Measurements from ENCODE around the gene TIPIN. TPM values are rescaled to one million over a fixed set of nuclear protein-coding genes. Genes with fewer than 3 reads are reported as not detected.

The TIPIN gene
- total RNA-seq, 1 experiment from 2014 or later = 12.9 TPM

GRCh38 chr15:66390678-66391077 is 34.2 kb upstream of the TIPIN start:
- peaks cover 10% of the 10 kb centered on the region; the same call in 1 of the 2 replicates for H3F3A ChIP-seq (ENCODE audit: insufficient read depth, low read depth)
- H3K4me1 ChIP-seq (replicated peaks; ENCODE audit: insufficient read depth) = peaks cover 19% of the 10 kb centered on the region
- H3K4me3 ChIP-seq = no peak overlapping the region
- no peaks in the 10 kb centered on the region for H3K9me2 ChIP-seq (ENCODE audit: insufficient read depth)
- TF ChIP-seq EZH2 (IDR thresholded peaks at IDR 0.05; ENCODE audit: low read depth) (no peak), CTCF (conservative IDR thresholded peaks at IDR 0.05) (no peak)
- no peaks in the 10 kb centered on the region for H3K27me3 ChIP-seq (ENCODE audit: insufficient read depth, low read depth)
- no peak overlapping the region for H2AFZ ChIP-seq
- ChIA-PET CTCF (interaction anchor here (0.6 kb wide), 1 partner anchor 139 kb away, joined by 3 read pairs; no protein-coding TSS in a partner anchor), POLR2A (ENCODE audit: unreplicated experiment) (interaction anchor here (0.7 kb wide), 1 partner anchor 23 kb away, joined by 12 read pairs; no protein-coding TSS in a partner anchor)
- H3K4me2 ChIP-seq = no peak overlapping the region
- intact Hi-C loops (cut with micrococcal nuclease; ENCODE audit: unreplicated experiment) = no loop called here
- H3K9me3 ChIP-seq (ENCODE audit: insufficient read depth, low read depth) = no peaks in the 10 kb centered on the region
- no TSS peak for BruUV-seq (replicated peaks)
- H4K20me1 ChIP-seq (ENCODE audit: insufficient read depth) = no peaks in the 10 kb centered on the region
- 0 out of 2 replicates have a peak overlapping the region, but pooled peaks have one; percentile 6 for H3K27ac ChIP-seq
- peaks cover 86% of the 10 kb centered on the region for H3K79me2 ChIP-seq (ENCODE audit: low read depth)
- DNase-seq = no peak
- peaks cover 3% of the 10 kb centered on the region; the same call in 1 of the 2 replicates for H3K36me3 ChIP-seq (ENCODE audit: low read depth)

- Histone ChIP-seq H2AFZ (no peak overlapping the region), H3K79me2 (ENCODE audit: low read depth) (peaks cover 78% of the 10 kb centered on the region), H3F3A (ENCODE audit: insufficient read depth, low read depth) (peaks cover 10% of the 10 kb centered on the region; the same call in 1 of the 2 replicates), H4K20me1 (ENCODE audit: insufficient read depth) (no peaks in the 10 kb centered on the region), H3K27ac (0 out of 2 replicates have a peak overlapping the region, but pooled peaks have one; percentile 6), H3K27me3 (ENCODE audit: insufficient read depth, low read depth) (no peaks in the 10 kb centered on the region), H3K4me2 (peak overlapping the region; percentile 23), H3K9me2 (ENCODE audit: insufficient read depth) (no peaks in the 10 kb centered on the region), H3K4me3 (no peak overlapping the region), H3K4me1 (replicated peaks; ENCODE audit: insufficient read depth) (peaks cover 19% of the 10 kb centered on the region), H3K9me3 (ENCODE audit: insufficient read depth, low read depth) (no peaks in the 10 kb centered on the region), H3K36me3 (ENCODE audit: low read depth) (peaks cover 3% of the 10 kb centered on the region; the same call in 1 of the 2 replicates)
- DNase-seq = peak in 1 of 2 experiments; percentile 41
- TF ChIP-seq CTCF (conservative IDR thresholded peaks at IDR 0.05) (no peak), EZH2 (IDR thresholded peaks at IDR 0.05; ENCODE audit: low read depth) (no peak)
- intact Hi-C loops (cut with micrococcal nuclease; ENCODE audit: unreplicated experiment) = no loop called here
- no TSS peak for BruUV-seq (replicated peaks)
- POLR2A ChIA-PET (ENCODE audit: unreplicated experiment) = interaction anchor here (0.7 kb wide), 1 partner anchor 24 kb away, joined by 12 read pairs; no protein-coding TSS in a partner anchor
- CTCF ChIA-PET = no interaction called here
Measured at GRCh38 chr15:66389859-66390381, 33.4 kb upstream of the TIPIN start.

GRCh38 chr15:66389098-66389858 is 32.8 kb upstream of the TIPIN start:
- intact Hi-C loops (cut with micrococcal nuclease; ENCODE audit: unreplicated experiment) = no loop called here
- Histone ChIP-seq H3K4me1 (replicated peaks; ENCODE audit: insufficient read depth) (peaks cover 19% of the 10 kb centered on the region), H3K36me3 (ENCODE audit: low read depth) (peaks cover 3% of the 10 kb centered on the region; the same call in 1 of the 2 replicates), H4K20me1 (ENCODE audit: insufficient read depth) (no peaks in the 10 kb centered on the region), H3F3A (ENCODE audit: insufficient read depth, low read depth) (peaks cover 10% of the 10 kb centered on the region; the same call in 1 of the 2 replicates), H3K27ac (no peak overlapping the region), H3K27me3 (ENCODE audit: insufficient read depth, low read depth) (no peaks in the 10 kb centered on the region), H3K4me3 (no peak overlapping the region), H2AFZ (no peak overlapping the region), H3K9me3 (ENCODE audit: insufficient read depth, low read depth) (no peaks in the 10 kb centered on the region), H3K9me2 (ENCODE audit: insufficient read depth) (no peaks in the 10 kb centered on the region), H3K4me2 (peak overlapping the region; percentile 85; the same call in 1 of the 2 replicates), H3K79me2 (ENCODE audit: low read depth) (peaks cover 72% of the 10 kb centered on the region)
- TF ChIP-seq CTCF (conservative IDR thresholded peaks at IDR 0.05) = no peak
- no peak for TF ChIP-seq EZH2 (IDR thresholded peaks at IDR 0.05; ENCODE audit: low read depth)
- DNase-seq = no peak
- POLR2A ChIA-PET (ENCODE audit: unreplicated experiment) = no interaction called here
- BruUV-seq (replicated peaks) = no TSS peak
- CTCF ChIA-PET = no interaction called here
